Neural cell (in vitro differentiated cells): Measurements from ENCODE around the gene ZBP1. TPM values are rescaled to one million over a fixed set of nuclear protein-coding genes. Genes with fewer than 3 reads are reported as not detected.

Experiments used
- H2AFZ ChIP-seq: fragments of 200-600, 300-800 bp; sonication (generic), shearing (Covaris generic); 2 replicates; pipeline ENCODE4 v1.6.0; 2014; ENCODE audit warnings: low read depth, mild to moderate bottlenecking, antibody characterized with exemption, low read length, moderate library complexity
- H3F3A ChIP-seq: fragments of 200-600 bp; shearing (Covaris generic); 2 replicates; pipeline ENCODE4 v1.6.1; 2016; ENCODE audit warnings: mild to moderate bottlenecking, moderate library complexity, mixed read lengths, antibody characterized with exemption, low read length; ENCODE audit not compliant: insufficient read depth, poor library complexity, severe bottlenecking
- H3K27ac ChIP-seq: fragments of 200-600, 300-800 bp; sonication (generic), shearing (Covaris generic); 2 replicates; pipeline ENCODE4 v1.5.1; 2014; ENCODE audit warnings: mild to moderate bottlenecking, low read length, moderate library complexity
- H3K27me3 ChIP-seq: fragments of 300-800, 200-600 bp; sonication (generic), shearing (Covaris generic); 2 replicates; pipeline ENCODE4 v1.6.0; 2014; ENCODE audit warnings: mild to moderate bottlenecking, low read depth, low read length, moderate library complexity; ENCODE audit not compliant: insufficient read depth
- H3K36me3 ChIP-seq: fragments of 300-800, 200-600 bp; sonication (generic), shearing (Covaris generic); 2 replicates; pipeline ENCODE4 v1.5.1; 2014; ENCODE audit warnings: mild to moderate bottlenecking, antibody characterized with exemption, low read length, moderate library complexity; ENCODE audit not compliant: insufficient read depth
- H3K4me2 ChIP-seq: fragments of 300-800, 200-600 bp; sonication (generic), shearing (Covaris generic); 2 replicates; pipeline ENCODE4 v1.6.0; 2014; ENCODE audit warnings: mild to moderate bottlenecking, low read length
- H3K4me3 ChIP-seq: fragments of 300-800, 200-600 bp; sonication (generic), shearing (Covaris generic); 2 replicates; pipeline ENCODE4 v1.5.1; 2014; ENCODE audit warnings: mild to moderate bottlenecking, low read length, moderate library complexity
- H3K79me2 ChIP-seq: fragments of 200-600 bp; shearing (Covaris generic); replicated peaks from 2 replicates; pipeline ENCODE4 v1.6.0; 2014; ENCODE audit warnings: mild to moderate bottlenecking, low read length, moderate library complexity; ENCODE audit not compliant: insufficient read depth
- H3K9ac ChIP-seq: fragments of 300-800, 200-600 bp; sonication (generic), shearing (Covaris generic); 2 replicates; pipeline ENCODE4 v1.6.1; 2016; ENCODE audit warnings: mild to moderate bottlenecking, low read length, mixed read lengths
- H3K9me2 ChIP-seq: fragments of 200-600 bp; shearing (Covaris generic); 2 replicates; pipeline ENCODE4 v1.6.1; 2016; ENCODE audit warnings: mild to moderate bottlenecking, low read length, mixed read lengths; ENCODE audit not compliant: insufficient read depth
- H3K9me3 ChIP-seq: fragments of 200-600, 300-800 bp; sonication (generic), shearing (Covaris generic); 2 replicates; pipeline ENCODE4 v1.6.1; 2016; ENCODE audit warnings: mild to moderate bottlenecking, mixed run types, low read length, moderate library complexity, mixed read lengths
- H4K20me1 ChIP-seq: fragments of 200-600 bp; shearing (Covaris generic); 2 replicates; pipeline ENCODE4 v1.6.1; 2016; ENCODE audit warnings: mild to moderate bottlenecking, mixed run types; ENCODE audit not compliant: insufficient read depth
- EP300 ChIP-seq: fragments of 450-650 bp; conservative IDR thresholded peaks from 2 replicates; pipeline ENCODE4 v1.6.1; 2014; ENCODE audit warnings: antibody characterized with exemption, mild to moderate bottlenecking, moderate library complexity; ENCODE audit not compliant: poor library complexity, severe bottlenecking
- EZH2 ChIP-seq: fragments of 200-600, 300-800 bp; shearing (Covaris generic), sonication (generic); IDR thresholded peaks from 2 replicates; pipeline ENCODE4 v1.6.1; 2014; ENCODE audit warnings: antibody characterized with exemption, low read length, borderline replicate concordance, mild to moderate bottlenecking; ENCODE audit not compliant: insufficient read depth, poor library complexity, severe bottlenecking
- MXI1 ChIP-seq: fragments of 450-650 bp; conservative IDR thresholded peaks from 2 replicates; pipeline ENCODE4 v1.6.1; 2014; ENCODE audit warnings: antibody characterized with exemption, mild to moderate bottlenecking; ENCODE audit not compliant: poor library complexity, severe bottlenecking
- POLR2AphosphoS5 ChIP-seq: IDR thresholded peaks from 2 replicates; pipeline ENCODE4 v1.6.1; 2012
- RAD21 ChIP-seq: fragments of 450-650 bp; conservative IDR thresholded peaks from 2 replicates; pipeline ENCODE4 v1.6.1; 2014; ENCODE audit warnings: antibody characterized with exemption, mild to moderate bottlenecking, moderate library complexity
- REST ChIP-seq: IDR thresholded peaks from 2 replicates; pipeline ENCODE4 v1.6.1; 2012; ENCODE audit warnings: borderline replicate concordance
- SMC3 ChIP-seq: fragments of 450-650 bp; conservative IDR thresholded peaks from 2 replicates; pipeline ENCODE4 v1.6.1; 2014; ENCODE audit warnings: antibody characterized with exemption, mild to moderate bottlenecking, moderate library complexity; ENCODE audit not compliant: poor library complexity
- TAF1 ChIP-seq: IDR thresholded peaks from 2 replicates; pipeline ENCODE4 v1.6.1; 2012; ENCODE audit warnings: low read depth
- polyA plus RNA-seq: library from polyadenylated mRNA; depleted of rRNA; stranded (reverse); fragments of >200 nt; gene quantifications from 2 replicates; pipeline ENCODE4 v1.2.3, GENCODE V29; 2014
- TF ChIP-seq, protein P1 (sequence below): fragments of 450-650 bp; IDR thresholded peaks from 2 replicates; pipeline ENCODE4 v1.5.1; 2014; ENCODE audit warnings: antibody characterized with exemption, mild to moderate bottlenecking, moderate library complexity; ENCODE audit not compliant: poor library complexity, severe bottlenecking

ZBP1 gene
- polyA plus RNA-seq, 1 donor from 2014 or later = not detected

DNA sequence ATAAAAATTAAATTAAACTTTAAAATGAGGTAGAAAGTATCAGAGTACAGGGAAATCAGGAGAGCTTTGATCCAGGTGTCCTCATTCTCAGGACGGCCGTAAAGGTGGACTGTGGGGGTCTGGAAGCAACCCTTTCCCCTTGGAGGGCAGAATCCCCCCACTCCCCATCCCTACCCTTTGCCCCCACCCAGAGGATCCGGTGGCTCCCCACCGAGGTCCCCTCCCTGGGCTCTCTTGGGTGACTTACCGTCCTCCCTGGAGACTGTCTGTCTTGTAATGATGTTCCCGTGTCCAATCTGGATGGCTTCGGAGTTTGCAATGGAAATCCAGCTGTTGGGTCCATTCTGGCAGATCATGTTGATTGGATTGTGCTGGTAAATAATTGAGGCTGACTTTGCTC, 7.3 kb downstream of the ZBP1 start:
- no peak overlapping the region for H3K4me2 ChIP-seq
- H3K9ac ChIP-seq = no peak overlapping the region
- no peaks in the 10 kb centered on the region for H3K27me3 ChIP-seq
- H3K9me2 ChIP-seq = no peaks in the 10 kb centered on the region
- TF ChIP-seq SMC3 (no peak), POLR2AphosphoS5 (no peak), RAD21 (no peak)
- H4K20me1 ChIP-seq = no peaks in the 10 kb centered on the region
- H3F3A ChIP-seq = no peaks in the 10 kb centered on the region
- no peak overlapping the region for H3K27ac ChIP-seq
- H3K36me3 ChIP-seq = no peaks in the 10 kb centered on the region
- no peaks in the 10 kb centered on the region for H3K9me3 ChIP-seq
- H3K79me2 ChIP-seq = no peaks in the 10 kb centered on the region
- H2AFZ ChIP-seq = no peak overlapping the region
- H3K4me3 ChIP-seq = no peak overlapping the region

- Histone ChIP-seq H3K9ac (no peak overlapping the region), H3K4me2 (no peak overlapping the region), H3K4me3 (no peak overlapping the region), H3K27me3 (no peaks in the 10 kb centered on the region), H4K20me1 (no peaks in the 10 kb centered on the region), H3F3A (no peaks in the 10 kb centered on the region), H2AFZ (no peak overlapping the region), H3K9me2 (no peaks in the 10 kb centered on the region), H3K27ac (no peak overlapping the region), H3K36me3 (no peaks in the 10 kb centered on the region), H3K79me2 (no peaks in the 10 kb centered on the region), H3K9me3 (no peaks in the 10 kb centered on the region)
- TF ChIP-seq EP300 = no peak
- TF ChIP-seq EZH2 = no peak
- no peak for TF ChIP-seq RAD21
- TF ChIP-seq MXI1 = no peak
- TF ChIP-seq REST = no peak
- TF ChIP-seq POLR2AphosphoS5 = no peak
- TF ChIP-seq, protein P1, sequence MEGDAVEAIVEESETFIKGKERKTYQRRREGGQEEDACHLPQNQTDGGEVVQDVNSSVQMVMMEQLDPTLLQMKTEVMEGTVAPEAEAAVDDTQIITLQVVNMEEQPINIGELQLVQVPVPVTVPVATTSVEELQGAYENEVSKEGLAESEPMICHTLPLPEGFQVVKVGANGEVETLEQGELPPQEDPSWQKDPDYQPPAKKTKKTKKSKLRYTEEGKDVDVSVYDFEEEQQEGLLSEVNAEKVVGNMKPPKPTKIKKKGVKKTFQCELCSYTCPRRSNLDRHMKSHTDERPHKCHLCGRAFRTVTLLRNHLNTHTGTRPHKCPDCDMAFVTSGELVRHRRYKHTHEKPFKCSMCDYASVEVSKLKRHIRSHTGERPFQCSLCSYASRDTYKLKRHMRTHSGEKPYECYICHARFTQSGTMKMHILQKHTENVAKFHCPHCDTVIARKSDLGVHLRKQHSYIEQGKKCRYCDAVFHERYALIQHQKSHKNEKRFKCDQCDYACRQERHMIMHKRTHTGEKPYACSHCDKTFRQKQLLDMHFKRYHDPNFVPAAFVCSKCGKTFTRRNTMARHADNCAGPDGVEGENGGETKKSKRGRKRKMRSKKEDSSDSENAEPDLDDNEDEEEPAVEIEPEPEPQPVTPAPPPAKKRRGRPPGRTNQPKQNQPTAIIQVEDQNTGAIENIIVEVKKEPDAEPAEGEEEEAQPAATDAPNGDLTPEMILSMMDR = no peak
- no peak for TF ChIP-seq SMC3
- no peak for TF ChIP-seq TAF1
Observed at GRCh38 chr20:57612436-57612835, 7.8 kb downstream of the ZBP1 start.
